ENCODE data around the gene PHC2. TPM values are rescaled to one million over a fixed set of nuclear protein-coding genes. Genes with fewer than 3 reads are reported as not detected.
A peak's percentile ranks its signal among the peaks of the same experiment; 100 is the strongest.

The PHC2 gene
- polyA plus RNA-seq, 1 donor from 2014 or later = 171 TPM

DNA sequence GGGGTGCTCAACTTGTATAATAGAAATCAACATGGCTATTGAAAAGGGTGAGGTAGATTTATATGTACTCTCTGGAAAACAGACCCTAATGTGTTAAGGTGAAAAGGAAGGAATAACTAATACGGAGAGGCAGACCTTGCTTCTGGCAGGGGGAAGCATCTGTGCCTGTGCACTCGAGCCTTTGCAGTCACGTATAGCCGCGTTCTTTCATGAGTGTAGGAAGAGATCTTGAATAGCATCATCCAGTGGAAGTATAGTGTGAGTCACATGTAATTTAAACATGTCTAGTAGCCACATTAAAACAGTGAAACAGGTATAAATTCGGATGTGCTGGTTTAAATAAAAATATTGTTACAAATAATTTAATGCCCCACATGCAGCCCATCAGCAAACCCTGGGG lies 112.9 kb downstream of the PHC2 start (continued):
- no peak for TF ChIP-seq EZH2 (IDR thresholded peaks at IDR 0.05; ENCODE audit: borderline replicate concordance, insufficient read depth, low read length, poor library complexity, severe bottlenecking)

DNA sequence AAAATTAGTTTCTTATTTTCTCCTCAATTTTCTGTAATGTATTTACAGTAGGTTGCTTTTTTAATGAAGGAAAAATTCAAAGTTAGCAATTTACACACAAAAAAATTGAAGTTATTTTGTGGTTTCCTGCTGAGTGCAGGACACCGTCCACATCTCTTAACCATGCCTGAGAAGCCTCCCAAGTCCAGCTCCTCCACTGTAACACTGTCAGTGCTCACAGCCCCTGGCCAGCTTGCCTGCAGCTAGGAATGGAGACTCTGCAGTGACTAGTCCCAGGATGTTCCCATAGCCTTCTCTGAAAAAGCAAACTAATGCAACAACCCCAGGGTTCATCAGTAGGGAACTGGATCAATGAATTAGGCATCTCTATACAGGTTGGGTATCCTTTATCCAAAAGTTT lies 113.5 kb downstream of the PHC2 start:
- Histone ChIP-seq H4K20me1 (ENCODE audit: insufficient read depth) (no peaks in the 10 kb centered on the region), H3K9ac (ENCODE audit: low read length) (no peak overlapping the region), H3K27ac (ENCODE audit: low read length) (no peak overlapping the region), H3K79me2 (replicated peaks; ENCODE audit: insufficient read depth, low read length) (no peaks in the 10 kb centered on the region), H3K4me2 (ENCODE audit: low read length) (no peak overlapping the region), H3K9me2 (ENCODE audit: insufficient read depth, low read length) (no peaks in the 10 kb centered on the region), H3K27me3 (ENCODE audit: insufficient read depth, low read depth, low read length) (no peaks in the 10 kb centered on the region), H3K4me3 (ENCODE audit: low read length) (no peak overlapping the region), H3F3A (ENCODE audit: insufficient read depth, low read length, poor library complexity, severe bottlenecking) (no peaks in the 10 kb centered on the region), H2AFZ (ENCODE audit: low read depth, low read length) (no peak overlapping the region), H3K36me3 (ENCODE audit: insufficient read depth, low read length) (no peaks in the 10 kb centered on the region), H3K9me3 (ENCODE audit: low read length) (no peaks in the 10 kb centered on the region)
- TF ChIP-seq EZH2 (IDR thresholded peaks at IDR 0.05; ENCODE audit: borderline replicate concordance, insufficient read depth, low read length, poor library complexity, severe bottlenecking) (no peak), POLR2AphosphoS5 (IDR thresholded peaks at IDR 0.05) (peak; percentile 12)

DNA sequence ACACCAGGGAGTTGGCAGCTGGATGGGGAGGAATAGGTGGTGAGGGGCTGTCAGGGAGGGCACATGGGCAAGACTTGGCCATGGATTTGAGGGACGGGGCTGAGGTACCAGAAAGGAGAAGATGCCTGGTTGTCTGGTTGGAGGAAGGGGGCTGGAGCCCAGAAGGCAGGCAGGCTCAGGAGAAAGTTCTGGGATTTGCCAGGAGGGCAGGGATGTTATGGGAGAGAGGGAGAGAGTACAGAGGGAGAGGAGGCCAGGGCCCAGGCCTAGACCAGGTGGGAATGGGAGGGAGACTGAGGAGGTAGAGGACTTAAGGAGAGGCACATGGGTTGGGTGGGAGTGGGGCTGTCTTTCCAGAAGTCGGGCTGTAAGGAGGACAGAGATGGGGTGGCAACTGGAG lies 114.3 kb downstream of the PHC2 start:
- no peaks in the 10 kb centered on the region for H3K27me3 ChIP-seq (ENCODE audit: insufficient read depth, low read depth, low read length)
- H3K27ac ChIP-seq (ENCODE audit: low read length) = no peak overlapping the region
- H3K79me2 ChIP-seq (replicated peaks; ENCODE audit: insufficient read depth, low read length) = no peaks in the 10 kb centered on the region
- TF ChIP-seq EZH2 (IDR thresholded peaks at IDR 0.05; ENCODE audit: borderline replicate concordance, insufficient read depth, low read length, poor library complexity, severe bottlenecking) (no peak), TAF1 (IDR thresholded peaks at IDR 0.05; ENCODE audit: low read depth) (no peak)
- TF ChIP-seq, protein P1, sequence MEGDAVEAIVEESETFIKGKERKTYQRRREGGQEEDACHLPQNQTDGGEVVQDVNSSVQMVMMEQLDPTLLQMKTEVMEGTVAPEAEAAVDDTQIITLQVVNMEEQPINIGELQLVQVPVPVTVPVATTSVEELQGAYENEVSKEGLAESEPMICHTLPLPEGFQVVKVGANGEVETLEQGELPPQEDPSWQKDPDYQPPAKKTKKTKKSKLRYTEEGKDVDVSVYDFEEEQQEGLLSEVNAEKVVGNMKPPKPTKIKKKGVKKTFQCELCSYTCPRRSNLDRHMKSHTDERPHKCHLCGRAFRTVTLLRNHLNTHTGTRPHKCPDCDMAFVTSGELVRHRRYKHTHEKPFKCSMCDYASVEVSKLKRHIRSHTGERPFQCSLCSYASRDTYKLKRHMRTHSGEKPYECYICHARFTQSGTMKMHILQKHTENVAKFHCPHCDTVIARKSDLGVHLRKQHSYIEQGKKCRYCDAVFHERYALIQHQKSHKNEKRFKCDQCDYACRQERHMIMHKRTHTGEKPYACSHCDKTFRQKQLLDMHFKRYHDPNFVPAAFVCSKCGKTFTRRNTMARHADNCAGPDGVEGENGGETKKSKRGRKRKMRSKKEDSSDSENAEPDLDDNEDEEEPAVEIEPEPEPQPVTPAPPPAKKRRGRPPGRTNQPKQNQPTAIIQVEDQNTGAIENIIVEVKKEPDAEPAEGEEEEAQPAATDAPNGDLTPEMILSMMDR (IDR thresholded peaks at IDR 0.05; ENCODE audit: poor library complexity, severe bottlenecking) = no peak
- H2AFZ ChIP-seq (ENCODE audit: low read depth, low read length) = no peak overlapping the region
- no peaks in the 10 kb centered on the region for H3K9me3 ChIP-seq (ENCODE audit: low read length)
- H3F3A ChIP-seq (ENCODE audit: insufficient read depth, low read length, poor library complexity, severe bottlenecking) = no peaks in the 10 kb centered on the region
- no peak overlapping the region for H3K9ac ChIP-seq (ENCODE audit: low read length)
- H3K4me3 ChIP-seq (ENCODE audit: low read length) = no peak overlapping the region
- no peak overlapping the region for H3K4me2 ChIP-seq (ENCODE audit: low read length)
- H4K20me1 ChIP-seq (ENCODE audit: insufficient read depth) = no peaks in the 10 kb centered on the region
- H3K9me2 ChIP-seq (ENCODE audit: insufficient read depth, low read length) = no peaks in the 10 kb centered on the region
- H3K36me3 ChIP-seq (ENCODE audit: insufficient read depth, low read length) = no peaks in the 10 kb centered on the region

DNA sequence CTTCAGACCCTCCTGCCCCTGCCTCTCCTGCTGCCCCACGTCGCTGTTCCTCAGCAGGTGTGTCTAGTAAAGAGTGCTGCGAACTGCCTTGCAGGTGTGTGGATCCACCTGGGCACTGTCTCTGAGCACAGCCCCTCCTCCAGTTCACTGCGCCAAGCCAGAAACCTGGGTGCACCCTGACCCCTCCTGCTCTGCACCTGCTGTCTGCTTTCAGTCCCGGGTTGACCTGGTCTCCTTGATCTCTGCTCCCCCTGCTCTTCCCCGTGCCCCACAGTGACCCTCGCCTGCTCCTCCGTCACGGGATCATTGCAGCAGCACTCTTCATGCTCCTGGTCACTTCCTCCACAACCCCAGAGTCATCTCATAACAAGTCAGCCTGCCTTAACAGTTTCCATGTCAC lies 116.5 kb downstream of the PHC2 start:
- no peak overlapping the region for H3K4me3 ChIP-seq (ENCODE audit: low read length)
- TF ChIP-seq, protein P2, sequence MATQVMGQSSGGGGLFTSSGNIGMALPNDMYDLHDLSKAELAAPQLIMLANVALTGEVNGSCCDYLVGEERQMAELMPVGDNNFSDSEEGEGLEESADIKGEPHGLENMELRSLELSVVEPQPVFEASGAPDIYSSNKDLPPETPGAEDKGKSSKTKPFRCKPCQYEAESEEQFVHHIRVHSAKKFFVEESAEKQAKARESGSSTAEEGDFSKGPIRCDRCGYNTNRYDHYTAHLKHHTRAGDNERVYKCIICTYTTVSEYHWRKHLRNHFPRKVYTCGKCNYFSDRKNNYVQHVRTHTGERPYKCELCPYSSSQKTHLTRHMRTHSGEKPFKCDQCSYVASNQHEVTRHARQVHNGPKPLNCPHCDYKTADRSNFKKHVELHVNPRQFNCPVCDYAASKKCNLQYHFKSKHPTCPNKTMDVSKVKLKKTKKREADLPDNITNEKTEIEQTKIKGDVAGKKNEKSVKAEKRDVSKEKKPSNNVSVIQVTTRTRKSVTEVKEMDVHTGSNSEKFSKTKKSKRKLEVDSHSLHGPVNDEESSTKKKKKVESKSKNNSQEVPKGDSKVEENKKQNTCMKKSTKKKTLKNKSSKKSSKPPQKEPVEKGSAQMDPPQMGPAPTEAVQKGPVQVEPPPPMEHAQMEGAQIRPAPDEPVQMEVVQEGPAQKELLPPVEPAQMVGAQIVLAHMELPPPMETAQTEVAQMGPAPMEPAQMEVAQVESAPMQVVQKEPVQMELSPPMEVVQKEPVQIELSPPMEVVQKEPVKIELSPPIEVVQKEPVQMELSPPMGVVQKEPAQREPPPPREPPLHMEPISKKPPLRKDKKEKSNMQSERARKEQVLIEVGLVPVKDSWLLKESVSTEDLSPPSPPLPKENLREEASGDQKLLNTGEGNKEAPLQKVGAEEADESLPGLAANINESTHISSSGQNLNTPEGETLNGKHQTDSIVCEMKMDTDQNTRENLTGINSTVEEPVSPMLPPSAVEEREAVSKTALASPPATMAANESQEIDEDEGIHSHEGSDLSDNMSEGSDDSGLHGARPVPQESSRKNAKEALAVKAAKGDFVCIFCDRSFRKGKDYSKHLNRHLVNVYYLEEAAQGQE (IDR thresholded peaks at IDR 0.05; ENCODE audit: borderline replicate concordance) = no peak
- TF ChIP-seq MXI1 (conservative IDR thresholded peaks at IDR 0.05; ENCODE audit: poor library complexity, severe bottlenecking) (no peak), EZH2 (IDR thresholded peaks at IDR 0.05; ENCODE audit: borderline replicate concordance, insufficient read depth, low read length, poor library complexity, severe bottlenecking) (no peak), TAF1 (IDR thresholded peaks at IDR 0.05; ENCODE audit: low read depth) (no peak), EP300 (conservative IDR thresholded peaks at IDR 0.05; ENCODE audit: poor library complexity, severe bottlenecking) (no peak), POLR2AphosphoS5 (IDR thresholded peaks at IDR 0.05) (peak; percentile 16)
- TF ChIP-seq, protein P1 (IDR thresholded peaks at IDR 0.05; ENCODE audit: poor library complexity, severe bottlenecking) = no peak
- H3K4me2 ChIP-seq (ENCODE audit: low read length) = no peak overlapping the region
- no peaks in the 10 kb centered on the region for H4K20me1 ChIP-seq (ENCODE audit: insufficient read depth)
- H3K9me2 ChIP-seq (ENCODE audit: insufficient read depth, low read length) = no peaks in the 10 kb centered on the region
- H3F3A ChIP-seq (ENCODE audit: insufficient read depth, low read length, poor library complexity, severe bottlenecking) = no peaks in the 10 kb centered on the region
- H3K27me3 ChIP-seq (ENCODE audit: insufficient read depth, low read depth, low read length) = no peaks in the 10 kb centered on the region
- H3K27ac ChIP-seq (ENCODE audit: low read length) = no peak overlapping the region
- no peak overlapping the region for H2AFZ ChIP-seq (ENCODE audit: low read depth, low read length)
- no peaks in the 10 kb centered on the region for H3K9me3 ChIP-seq (ENCODE audit: low read length)
- H3K79me2 ChIP-seq (replicated peaks; ENCODE audit: insufficient read depth, low read length) = no peaks in the 10 kb centered on the region
- no peak overlapping the region for H3K9ac ChIP-seq (ENCODE audit: low read length)
- H3K36me3 ChIP-seq (ENCODE audit: insufficient read depth, low read length) = no peaks in the 10 kb centered on the region

Measured in neural cell (in vitro differentiated cells).